Common myeloid progenitor, CD34-positive (primary cell): ENCODE measurements around the gene LPIN1.
"Not testable (repeated sequence)": the region's sequence is repeated elsewhere in the genome, so short reads cannot be mapped to it uniquely, and the experiment has no call there.

ENCODE experiments used
- CTCF ChIA-PET: fragments of 350-600 bp; sonication (Branson Sonifier 250); formaldehyde crosslinking; loops from one replicate; lab custom pipeline; 2021; ENCODE audit warnings: antibody characterized with exemption; lab: Charles Lee
- POLR2A ChIA-PET: fragments of 350-600 bp; sonication (Branson Sonifier 250); formaldehyde crosslinking; loops from one replicate; lab custom pipeline; 2021; ENCODE audit warnings: antibody characterized with exemption; lab: Charles Lee
- DNase-seq, 3 donors: peaks; one replicate each; pipeline versions ENCODE4 v3.0.0 to v3.0.0-alpha.2; 2013
- H3K27ac ChIP-seq, 2 experiments: 1 replicate in 1 of 2; 2 replicates in 1 of 2; pipeline ENCODE4 v1.7.0; 2013; ENCODE audit warnings: inconsistent platforms in 2 of 2, low read length in 2 of 2, mild to moderate bottlenecking in 2 of 2, low read depth in 1 of 2, moderate library complexity in 1 of 2; ENCODE audit not compliant: severe bottlenecking in 2 of 2, insufficient read depth in 1 of 2, poor library complexity in 1 of 2
- H3K27me3 ChIP-seq, 5 experiments: replicated peaks in 2 of 5; 1 replicate in 3 of 5; 2 replicates in 2 of 5; pipeline versions ENCODE4 v1.6.1 to v1.7.0; 2013; ENCODE audit warnings: low read length in 4 of 5, mild to moderate bottlenecking in 2 of 5, moderate library complexity in 2 of 5, inconsistent platforms in 1 of 5; ENCODE audit not compliant: insufficient read depth in 5 of 5, control insufficient read depth in 4 of 5
- H3K36me3 ChIP-seq, 4 experiments: 1 replicate in 2 of 4; 2 replicates in 2 of 4; pipeline versions ENCODE4 v1.6.1 to v1.7.0; 2013; ENCODE audit warnings: low read length in 3 of 4, control low read depth in 1 of 4, mild to moderate bottlenecking in 1 of 4; ENCODE audit not compliant: control insufficient read depth in 4 of 4, insufficient read depth in 4 of 4
- H3K4me1 ChIP-seq, 4 experiments: 1 replicate in 3 of 4; 2 replicates in 1 of 4; pipeline versions ENCODE4 v1.6.1 to v1.7.1; 2013; ENCODE audit warnings: low read length in 3 of 4, mild to moderate bottlenecking in 3 of 4, control low read depth in 1 of 4, inconsistent platforms in 1 of 4, moderate library complexity in 1 of 4; ENCODE audit not compliant: control insufficient read depth in 4 of 4, insufficient read depth in 4 of 4; ENCODE audit errors: control extremely low read depth in 1 of 4
- H3K4me3 ChIP-seq, 7 experiments: 1 replicate in 4 of 7; 2 replicates in 3 of 7; pipeline versions ENCODE4 v1.5.1 to v1.7.0; 2013; ENCODE audit warnings: mild to moderate bottlenecking in 7 of 7, low read length in 6 of 7, moderate library complexity in 6 of 7, inconsistent platforms in 2 of 7, low read depth in 2 of 7, control low read depth in 1 of 7; ENCODE audit not compliant: insufficient read depth in 4 of 7, control insufficient read depth in 1 of 7; ENCODE audit errors: extremely low read depth in 1 of 7
- H3K9me3 ChIP-seq, 5 experiments: 1 replicate in 4 of 5; 2 replicates in 1 of 5; pipeline versions ENCODE4 v1.6.1 to v1.7.1; 2013; ENCODE audit warnings: low read length in 4 of 5, mild to moderate bottlenecking in 2 of 5, inconsistent platforms in 1 of 5, low read depth in 1 of 5, moderate library complexity in 1 of 5; ENCODE audit not compliant: control insufficient read depth in 4 of 5, insufficient read depth in 2 of 5; ENCODE audit errors: control extremely low read depth in 1 of 5
- WGBS: methylation state at CpG from one replicate; pipeline ENCODE4 v1.1.5; 2013; ENCODE audit not compliant: insufficient coverage; 5-methylcytosine and 5-hydroxymethylcytosine counted together

Gene LPIN1

DNA sequence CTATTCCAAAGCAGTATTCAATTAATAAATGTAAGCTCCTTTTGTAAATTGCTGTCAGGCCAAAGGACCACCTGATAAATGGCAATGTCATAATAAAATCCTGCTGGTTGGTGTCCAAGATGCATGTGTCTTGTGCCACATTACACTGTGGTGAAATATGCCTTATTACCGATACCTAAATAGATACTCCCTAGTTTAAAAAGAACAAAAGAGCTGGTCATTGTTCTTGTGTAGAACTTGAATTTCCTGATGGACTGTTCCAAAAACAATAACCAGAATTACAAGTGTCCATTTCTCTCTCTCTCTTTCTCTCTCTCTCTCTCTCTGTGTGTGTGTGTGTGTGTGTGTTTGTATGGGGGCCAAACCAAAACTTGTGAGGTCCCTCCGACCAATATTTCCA is 13.8 kb upstream of the LPIN1 start:
- CTCF ChIA-PET = interaction anchor here (0.8 to 20.2 kb wide), 5 partner anchors 11 to 50 kb away, joined by 3 to 430 read pairs (median 5); no protein-coding TSS in a partner anchor
- Histone ChIP-seq H3K4me3 (no peak overlapping the region), H3K36me3 (no peaks in the 10 kb centered on the region), H3K9me3 (no peaks in the 10 kb centered on the region), H3K27me3 (no peaks in the 10 kb centered on the region), H3K27ac (no peak overlapping the region), H3K4me1 (peaks cover 0 to 11% (median 0%) of the 10 kb centered on the region in 4 experiments)
- no peak for DNase-seq
- no CpG with 5 or more reads among the region's 2 CpGs for WGBS
- POLR2A ChIA-PET = no interaction called here

DNA sequence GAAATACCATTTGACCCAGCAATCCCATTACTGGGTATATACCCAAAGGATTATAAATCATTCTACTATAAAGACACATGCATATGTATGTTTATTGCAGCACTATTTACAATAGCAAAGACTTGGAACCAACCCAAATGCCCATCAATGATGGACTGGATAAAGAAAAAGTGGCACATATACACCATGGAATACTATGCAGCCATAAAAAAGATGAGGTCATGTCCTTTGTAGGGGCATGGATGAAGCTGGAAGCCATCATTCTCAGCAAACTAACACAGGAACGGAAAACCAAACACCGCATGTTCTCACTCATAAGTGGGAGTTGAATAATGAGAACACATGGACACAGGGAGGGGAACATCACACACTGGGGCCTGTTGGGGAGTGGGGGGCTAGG is 8.6 kb upstream of the LPIN1 start:
- DNase-seq, POLR2A ChIA-PET: not testable (repeated sequence)

DNA sequence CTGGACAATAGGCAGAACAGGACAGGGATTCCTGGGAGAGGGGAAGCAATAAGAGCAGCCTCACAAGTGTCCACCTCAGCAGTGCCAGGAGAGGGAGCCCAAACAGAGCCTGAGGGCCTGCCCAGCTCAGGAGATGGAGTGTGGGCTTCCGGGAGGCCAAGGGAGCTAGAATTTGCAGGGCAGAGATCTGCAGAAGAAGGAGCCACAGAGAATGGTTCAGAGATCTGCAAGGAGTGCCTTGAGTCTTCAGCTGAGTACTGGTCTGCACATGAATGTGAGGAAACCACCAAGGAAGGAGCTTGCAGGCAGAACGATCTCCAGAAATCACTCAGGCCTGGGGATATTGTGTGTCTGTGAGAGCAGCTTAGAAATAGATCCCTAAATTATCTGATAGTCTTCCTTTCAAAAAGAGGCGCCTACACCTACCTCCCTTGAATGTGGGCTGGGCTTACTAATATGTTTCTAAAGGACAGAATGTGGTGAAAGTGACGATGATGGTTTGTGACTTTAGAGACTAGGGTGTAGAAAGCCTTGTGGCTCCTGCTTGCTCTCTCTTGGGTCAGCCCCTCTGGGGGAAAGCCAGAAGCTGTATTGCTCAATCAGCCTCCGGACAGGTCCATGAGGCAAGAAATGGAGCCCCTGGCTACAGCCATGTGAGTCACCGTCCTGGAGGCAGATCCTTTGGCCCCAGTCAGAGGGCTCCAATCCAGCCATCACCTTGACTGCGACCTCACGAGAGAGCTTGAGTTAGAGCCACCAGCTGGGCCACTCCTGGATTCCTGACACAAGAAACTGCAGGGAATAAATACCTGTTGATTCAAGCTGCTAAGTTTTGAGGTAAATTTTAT is 7.6 kb upstream of the LPIN1 start:
- Histone ChIP-seq H3K27me3 (no peaks in the 10 kb centered on the region), H3K27ac (no peak overlapping the region), H3K36me3 (no peaks in the 10 kb centered on the region), H3K4me1 (peaks cover 0 to 29% (median 13%) of the 10 kb centered on the region in 4 experiments), H3K4me3 (no peak overlapping the region), H3K9me3 (no peaks in the 10 kb centered on the region)
- DNase-seq = peak; percentile 52 to 64 (median 64)
- WGBS = 82% methylated on average over 4 of the region's 8 CpGs
- ChIA-PET CTCF (interaction anchor here (0.7 to 22.6 kb wide), 18 partner anchors 8 to 73 kb away, joined by 3 to 460 read pairs (median 5); no protein-coding TSS in a partner anchor), POLR2A (no interaction called here)

More for the DNA sequence above, 8.6 kb upstream of the LPIN1 start:
- no CpG with 5 or more reads among the region's 2 CpGs for WGBS
- not testable (repeated sequence) for H3K27ac ChIP-seq, H3K36me3 ChIP-seq, H3K27me3 ChIP-seq, H3K9me3 ChIP-seq, H3K4me3 ChIP-seq
- peaks cover 0 to 20% (median 7%) of the 10 kb centered on the region in 4 experiments for H3K4me1 ChIP-seq
- CTCF ChIA-PET = interaction anchor here (1.1 to 22.6 kb wide), 9 partner anchors 9 to 47 kb away, joined by 3 to 460 read pairs (median 16); no protein-coding TSS in a partner anchor

DNA sequence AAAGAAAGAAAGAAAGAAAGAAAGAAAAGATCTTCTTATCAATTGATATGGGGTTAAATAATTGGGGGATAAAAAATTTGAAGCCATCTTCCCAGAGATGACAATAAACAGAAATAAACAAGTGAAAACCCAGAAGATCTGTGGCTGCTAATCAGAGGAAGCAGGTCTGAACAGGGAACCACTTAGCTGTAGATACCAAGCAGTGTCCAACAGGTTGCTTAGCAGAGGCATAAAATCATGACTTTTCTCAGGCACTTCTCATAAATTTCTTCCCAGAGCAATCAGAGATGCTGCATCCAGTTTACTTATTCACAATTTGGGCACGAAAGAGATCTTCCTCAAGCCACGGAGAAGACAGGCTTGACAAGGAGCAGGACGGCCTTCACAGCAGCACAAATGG is 5.7 kb upstream of the LPIN1 start:
- POLR2A ChIA-PET = interaction anchor here (0.8 to 1.5 kb wide), 3 partner anchors 13 to 46 kb away, joined by 4 to 6 read pairs (median 6); no protein-coding TSS in a partner anchor
- no peak overlapping the region for H3K27ac ChIP-seq
- WGBS = 88% methylated on average over 3 of the region's 3 CpGs

DNA sequence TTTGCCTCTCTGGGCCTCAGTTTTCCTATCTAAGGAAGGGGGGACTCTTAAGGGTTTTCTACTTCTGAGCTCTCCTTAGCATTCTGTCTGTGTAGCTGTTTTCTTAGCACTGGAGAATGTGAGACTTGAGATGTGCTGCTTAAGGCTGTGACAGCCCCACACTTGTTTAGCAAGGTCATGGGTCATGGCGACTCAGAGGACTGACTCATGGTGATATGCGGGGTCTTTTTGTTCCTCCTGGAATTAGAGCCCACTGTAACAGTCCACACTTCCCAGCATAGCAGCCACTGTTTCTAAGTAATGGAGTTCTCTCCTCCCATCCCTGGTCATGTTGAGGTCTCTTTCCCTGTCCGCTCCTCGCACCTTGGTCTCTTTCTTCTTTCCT is 4.1 kb upstream of the LPIN1 start:
- H3K27me3 ChIP-seq = no peaks in the 10 kb centered on the region
- ChIA-PET POLR2A (no interaction called here), CTCF (interaction anchor here (1.3 to 22.6 kb wide), 9 partner anchors 8 to 51 kb away, joined by 3 to 460 read pairs (median 30); no protein-coding TSS in a partner anchor)
- H3K4me1 ChIP-seq = peaks cover 1 to 58% (median 41%) of the 10 kb centered on the region in 4 experiments
- no peaks in the 10 kb centered on the region for H3K36me3 ChIP-seq
- 94% methylated on average over 2 of the region's 4 CpGs for WGBS
- no peaks in the 10 kb centered on the region for H3K9me3 ChIP-seq
- no peak overlapping the region for H3K27ac ChIP-seq
- DNase-seq = no peak
- no peak overlapping the region for H3K4me3 ChIP-seq

More for the DNA sequence above, 5.7 kb upstream of the LPIN1 start:
- peaks cover 0 to 48% (median 30%) of the 10 kb centered on the region in 4 experiments for H3K4me1 ChIP-seq
- DNase-seq = peak; percentile 54 to 84 (median 55)
- no peaks in the 10 kb centered on the region for H3K36me3 ChIP-seq
- CTCF ChIA-PET = interaction anchor here (1.1 to 22.6 kb wide), 9 partner anchors 9 to 101 kb away, joined by 3 to 460 read pairs (median 30); no protein-coding TSS in a partner anchor
- no peaks in the 10 kb centered on the region for H3K27me3 ChIP-seq
- no peak overlapping the region for H3K4me3 ChIP-seq
- H3K9me3 ChIP-seq = no peaks in the 10 kb centered on the region

DNA sequence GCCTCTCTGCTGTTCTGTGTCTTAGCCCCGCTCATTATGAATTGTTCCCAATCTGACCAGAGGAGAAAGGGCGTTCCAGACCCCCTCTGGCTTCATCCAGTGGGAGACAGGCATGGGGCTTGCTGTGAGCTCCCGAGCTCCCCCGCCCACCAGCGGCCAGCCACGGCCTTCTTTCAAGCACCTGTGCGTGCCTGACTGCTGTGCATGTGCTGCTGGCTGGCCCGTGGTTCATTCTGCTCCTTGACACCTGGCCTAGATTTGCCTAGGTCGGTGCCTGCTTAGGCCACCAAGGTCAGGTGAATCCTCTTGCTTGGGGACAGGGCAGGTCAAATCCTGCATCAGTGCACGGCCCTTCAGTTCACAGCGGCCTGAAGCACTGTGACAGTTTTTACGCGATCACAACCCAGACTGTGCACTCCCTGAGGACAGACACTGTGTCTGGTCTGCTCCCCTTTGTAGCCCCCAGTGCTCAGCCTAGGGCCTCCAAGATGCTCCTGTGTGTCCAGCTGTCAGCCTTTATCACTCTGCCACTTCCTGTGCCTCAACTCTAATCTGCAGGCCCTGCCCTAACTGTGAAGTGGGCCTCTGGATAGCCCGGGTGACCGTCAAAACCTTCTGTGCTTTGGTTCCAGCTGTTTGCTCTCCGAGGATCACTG is 3.6 kb upstream of the LPIN1 start:
- H3K36me3 ChIP-seq = no peaks in the 10 kb centered on the region
- ChIA-PET CTCF (interaction anchor here (1.3 to 22.6 kb wide), 8 partner anchors 13 to 52 kb away, joined by 3 to 460 read pairs (median 46); no protein-coding TSS in a partner anchor), POLR2A (no interaction called here)
- WGBS = 96% methylated on average over 10 of the region's 16 CpGs
- no peak overlapping the region for H3K4me3 ChIP-seq
- H3K27me3 ChIP-seq = no peaks in the 10 kb centered on the region
- no peaks in the 10 kb centered on the region for H3K9me3 ChIP-seq
- peaks cover 5 to 63% (median 46%) of the 10 kb centered on the region in 4 experiments for H3K4me1 ChIP-seq
- DNase-seq = no peak
- no peak overlapping the region for H3K27ac ChIP-seq
